Measurements from ENCODE around the gene MED13L.

MED13L gene

DNA sequence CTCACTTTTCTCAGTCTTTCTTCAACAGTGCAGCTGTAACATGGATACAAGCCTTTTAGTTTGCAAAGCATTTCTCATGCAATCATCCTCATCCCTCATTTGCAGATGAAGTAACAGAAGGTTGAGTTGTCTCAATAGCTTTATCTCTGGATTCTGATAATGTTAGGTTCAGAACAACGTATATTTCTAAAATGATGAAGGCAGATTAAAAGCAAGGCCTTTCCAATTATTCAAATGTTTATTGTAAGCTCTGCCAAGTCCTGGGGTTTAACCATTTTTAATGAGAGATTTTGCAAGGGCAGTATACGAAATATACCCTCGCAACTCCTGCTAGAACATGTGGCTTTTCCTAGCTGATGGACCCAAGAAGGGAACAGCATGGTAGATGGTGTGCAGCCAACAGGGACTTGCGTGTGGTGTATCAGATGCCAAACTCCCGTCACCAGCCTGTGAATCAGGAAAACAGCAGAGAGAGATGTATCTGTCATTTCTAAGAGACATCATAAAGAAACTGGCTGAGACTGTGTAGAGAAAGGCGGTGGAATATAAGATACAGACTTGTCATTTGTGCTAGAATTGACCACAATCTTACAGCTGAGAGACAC, 319.7 kb downstream of the MED13L start:
- DNase-seq: no peak

DNA sequence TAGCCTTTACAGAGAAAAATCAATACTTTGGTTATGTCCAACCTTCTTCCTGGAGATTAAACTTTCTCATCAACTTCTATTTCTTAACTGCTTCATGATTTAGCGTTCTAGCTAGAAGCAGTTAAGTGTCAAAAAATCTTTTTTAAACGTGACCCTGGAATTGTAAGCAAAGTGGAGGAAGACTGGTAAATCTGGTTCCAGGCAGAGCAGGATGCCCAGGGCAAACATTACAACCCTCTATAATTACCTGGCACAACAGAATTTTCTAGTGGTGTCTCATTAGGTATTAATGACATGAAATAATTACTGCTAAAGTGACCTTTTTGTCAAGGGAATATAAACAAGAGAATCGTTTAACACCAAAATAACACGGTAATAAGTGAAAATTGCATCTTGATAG, 320.8 kb downstream of the MED13L start:
- no peak for DNase-seq

DNA sequence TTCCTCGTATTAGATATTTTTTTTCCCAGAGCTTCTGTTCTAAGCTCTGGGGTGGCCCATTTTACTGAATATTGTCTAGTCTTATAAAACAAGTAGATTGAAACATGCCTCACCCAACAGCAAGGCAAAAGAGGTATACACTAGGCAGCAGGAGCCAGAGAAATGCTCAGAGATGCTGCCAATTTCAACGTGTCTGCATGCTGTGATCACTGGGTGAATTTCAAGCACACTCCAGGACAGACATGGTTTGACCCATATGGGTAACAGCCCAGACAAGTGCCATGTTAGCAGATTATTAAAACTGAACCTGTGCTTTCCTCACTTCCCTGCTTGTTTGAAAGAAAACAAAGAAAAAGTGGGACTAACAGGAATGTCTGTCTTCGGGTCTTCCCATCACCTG, 321.3 kb downstream of the MED13L start:
- no peak for DNase-seq

DNA sequence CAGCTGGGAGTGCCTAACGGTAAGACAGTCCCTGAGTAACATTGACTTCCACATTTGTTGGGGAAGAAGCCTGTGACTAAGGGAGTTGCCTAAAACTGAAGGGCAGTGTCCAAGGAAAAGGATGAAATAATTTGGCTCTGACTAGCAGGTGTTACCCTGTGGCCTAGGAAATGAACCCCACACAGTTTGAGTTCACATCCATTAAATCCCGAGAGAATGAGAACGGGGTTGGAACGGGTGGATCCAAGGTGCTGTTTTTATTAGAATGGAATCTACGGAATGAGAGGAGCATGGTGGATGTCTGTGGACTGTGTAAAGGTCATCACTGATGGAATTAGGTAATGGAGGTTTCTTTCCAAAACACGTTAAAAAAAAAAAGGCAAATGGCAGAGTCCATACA, 324.0 kb downstream of the MED13L start:
- DNase-seq: no peak

DNA sequence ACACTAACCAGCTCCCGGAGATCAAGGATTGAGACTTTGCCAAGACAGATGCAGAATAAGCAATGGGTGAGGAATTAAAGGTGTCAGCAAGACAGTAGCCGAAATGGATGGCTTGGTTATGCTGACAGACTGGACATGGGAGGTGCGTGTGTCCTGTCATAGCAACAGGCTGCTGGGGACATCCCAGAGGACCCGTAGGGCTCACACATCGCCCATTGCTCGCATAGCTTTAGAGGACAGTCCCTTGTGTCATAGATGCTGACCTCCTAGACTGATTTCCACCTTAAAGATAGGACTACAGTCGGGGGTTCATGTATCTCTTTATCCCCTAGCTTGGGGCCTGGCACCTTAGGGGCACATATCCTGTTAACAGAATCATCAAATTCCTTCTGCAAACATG, 324.5 kb downstream of the MED13L start:
- DNase-seq: no peak

DNA sequence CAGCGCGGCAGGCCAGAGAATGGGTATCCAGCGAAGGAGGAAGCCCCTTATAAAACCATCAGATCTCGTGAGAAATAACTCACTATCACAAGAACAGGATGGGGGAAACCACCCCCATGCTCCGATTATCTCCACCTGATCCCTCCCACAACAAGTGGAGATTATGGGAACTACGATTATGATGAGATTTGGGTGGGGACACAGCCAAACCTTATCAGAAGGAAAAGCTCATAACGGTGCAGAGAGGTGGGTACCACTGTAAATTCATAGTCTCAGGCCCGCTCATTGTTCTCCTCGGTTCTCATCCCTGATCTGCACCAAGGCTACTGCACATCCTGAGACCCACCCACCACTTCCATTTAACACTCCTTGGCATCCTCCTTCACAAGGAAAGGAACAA, 326.5 kb downstream of the MED13L start:
- no peak for DNase-seq

DNA sequence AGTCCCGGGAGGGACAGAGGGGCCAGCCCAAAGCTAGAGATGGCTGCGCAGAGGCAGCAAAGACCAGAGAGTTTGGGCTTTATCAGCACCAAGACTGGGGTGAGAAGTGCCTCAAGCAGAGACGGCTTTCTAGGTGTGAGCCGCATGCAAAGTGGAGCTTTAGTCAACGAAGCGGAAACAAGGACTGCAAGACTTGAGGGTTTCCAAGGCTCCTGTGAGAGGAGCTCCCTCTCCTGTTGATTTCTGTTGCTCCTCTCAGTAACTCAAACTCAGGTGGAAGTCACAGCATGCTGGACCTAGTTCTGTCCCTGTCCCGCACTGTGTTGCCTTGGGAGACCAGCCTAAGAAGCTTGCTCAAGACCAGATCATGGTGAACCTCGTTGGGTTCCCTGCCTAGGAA, 327.8 kb downstream of the MED13L start:
- no peak for DNase-seq

DNA sequence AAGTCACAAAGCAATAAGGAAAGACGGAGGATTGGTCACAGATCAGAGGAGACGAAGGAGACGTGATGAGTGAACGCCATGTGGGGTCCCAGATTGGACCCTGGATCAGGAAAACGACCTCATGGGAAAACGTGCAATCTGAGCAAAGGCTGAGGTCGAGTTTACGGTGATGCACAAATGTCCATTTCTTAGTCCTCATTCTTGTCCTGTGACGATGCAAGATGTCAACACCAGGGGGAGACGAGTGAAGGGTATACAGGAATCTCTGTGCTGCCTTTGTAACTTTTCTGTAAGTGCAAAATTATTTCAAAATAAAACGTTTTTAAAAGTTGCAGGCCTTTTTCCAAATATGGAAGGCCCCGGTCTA, 329.8 kb downstream of the MED13L start:
- no peak for DNase-seq

DNA sequence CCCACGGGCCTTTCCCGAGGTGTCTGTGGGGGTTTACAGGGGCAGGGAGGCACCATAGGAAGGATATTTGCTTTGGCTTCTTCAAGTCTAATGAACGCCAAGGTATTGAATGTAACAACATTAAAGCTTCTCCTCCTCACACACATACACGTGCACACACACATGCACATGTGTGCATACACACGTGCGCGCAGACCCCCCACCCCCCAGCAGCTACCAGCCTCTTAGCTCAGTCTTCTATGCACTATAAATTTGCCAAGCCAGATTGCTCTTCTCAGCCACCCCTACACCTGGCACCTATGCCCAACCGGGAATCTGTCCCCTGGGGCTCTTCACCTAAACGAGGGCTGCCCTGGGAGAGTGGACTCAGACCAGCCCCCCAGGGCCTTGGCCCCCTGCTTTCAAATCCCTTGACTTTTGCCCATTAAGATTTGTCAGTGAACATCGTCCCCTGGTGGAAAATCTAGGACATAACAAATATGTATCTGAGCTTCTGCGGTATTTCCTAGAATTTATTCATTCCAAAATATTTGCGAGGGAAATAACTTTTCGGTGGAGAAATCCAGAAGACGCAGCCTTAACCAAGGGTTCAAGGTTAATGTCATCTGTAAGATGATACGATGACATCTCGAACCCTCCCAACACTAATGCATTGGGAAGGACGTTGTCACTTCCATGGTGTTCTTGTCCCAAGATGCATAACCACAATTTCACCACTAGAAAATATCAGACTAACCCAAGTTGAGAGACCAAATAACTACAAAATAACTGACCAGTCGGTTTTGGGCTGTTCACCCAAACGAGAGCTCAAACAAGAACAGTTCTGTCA, 330.4 kb downstream of the MED13L start:
- DNase-seq: no peak

DNA sequence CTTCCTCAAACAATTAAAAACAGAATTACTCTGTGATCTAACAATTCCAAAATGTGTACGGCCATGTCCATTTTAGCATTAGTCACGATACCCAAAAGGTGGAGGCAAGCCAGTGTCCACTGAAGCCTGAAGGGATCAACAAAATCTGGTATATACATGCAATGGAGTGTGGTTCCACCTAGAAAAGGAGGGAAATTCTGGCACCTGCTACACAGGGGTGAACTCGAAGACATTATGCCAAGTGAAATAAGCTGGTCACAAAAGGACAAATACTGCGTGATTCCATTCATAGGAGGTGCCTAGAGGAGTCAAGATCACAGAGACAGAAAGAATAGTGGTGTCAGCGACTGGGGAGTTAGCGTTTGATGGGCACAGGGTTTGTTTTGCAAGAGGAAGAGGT, 331.4 kb downstream of the MED13L start:
- DNase-seq: no peak

DNA sequence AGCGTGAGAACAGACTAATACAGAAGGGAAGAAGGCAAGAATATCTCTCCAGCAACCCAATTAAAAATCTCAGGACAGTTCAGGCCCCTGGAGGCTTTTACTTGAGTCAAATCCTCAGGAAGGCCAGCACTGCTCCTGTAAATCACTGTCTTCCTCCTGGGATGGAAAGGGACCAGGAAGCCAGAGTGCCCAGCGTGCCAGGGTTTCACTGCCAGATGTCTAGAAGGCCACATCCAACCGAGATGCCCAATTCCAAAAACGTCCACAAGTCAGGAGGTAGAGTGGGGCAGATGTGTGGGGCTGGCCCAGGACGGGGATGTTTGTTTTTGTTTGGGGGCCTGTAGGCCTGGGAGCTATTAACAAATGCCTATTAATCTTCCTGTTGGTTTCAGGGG, 332.0 kb downstream of the MED13L start:
- DNase-seq: no peak

DNA sequence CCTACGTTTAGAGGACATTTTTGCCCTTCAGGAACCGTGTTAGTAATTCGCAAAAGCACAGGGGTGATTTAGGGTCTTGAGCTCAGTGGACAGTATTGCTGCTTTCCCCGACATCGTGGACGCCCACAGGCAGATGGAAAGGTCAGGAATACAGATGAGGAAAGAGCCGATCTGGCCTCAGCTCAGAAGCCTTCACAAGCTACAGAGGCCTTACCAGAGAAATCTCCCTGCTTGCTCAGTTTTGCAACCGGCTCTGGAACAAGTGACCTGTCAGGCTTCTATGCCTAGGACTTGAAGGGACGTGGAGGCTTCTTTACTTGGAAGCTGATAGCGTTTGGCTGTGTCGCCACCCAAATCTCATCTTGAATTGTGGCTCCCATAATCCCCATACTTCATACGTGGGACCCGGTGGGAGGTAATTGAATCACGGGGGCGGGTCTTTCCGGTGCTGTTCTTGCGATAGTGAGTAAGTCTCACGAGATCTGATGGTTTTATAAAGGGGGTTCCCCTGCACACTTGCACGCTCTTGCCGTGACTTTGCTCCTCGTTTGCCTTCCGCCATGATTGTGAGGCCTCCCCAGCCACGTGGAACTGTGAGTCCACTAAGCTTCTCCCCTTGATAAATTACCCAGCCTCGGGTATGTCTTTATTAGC, 332.5 kb downstream of the MED13L start:
- DNase-seq: no peak

DNA sequence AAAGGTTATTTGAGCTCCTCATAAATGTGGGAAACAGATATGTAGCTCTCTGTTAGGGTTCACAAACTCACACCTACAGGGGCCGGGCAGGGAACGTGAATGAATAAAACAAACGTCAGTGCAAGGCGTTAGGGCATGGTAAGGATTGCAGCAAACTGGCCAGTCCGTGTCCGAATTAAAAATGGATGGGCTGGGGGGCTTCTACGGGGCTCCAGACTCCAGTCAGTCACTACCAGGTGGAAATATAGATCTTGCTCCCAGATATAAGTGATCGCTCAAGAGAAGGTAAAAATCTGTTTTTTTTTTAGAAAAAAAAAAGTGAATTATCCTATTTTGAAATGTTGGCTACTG, 333.1 kb downstream of the MED13L start:
- DNase-seq: no peak

DNA sequence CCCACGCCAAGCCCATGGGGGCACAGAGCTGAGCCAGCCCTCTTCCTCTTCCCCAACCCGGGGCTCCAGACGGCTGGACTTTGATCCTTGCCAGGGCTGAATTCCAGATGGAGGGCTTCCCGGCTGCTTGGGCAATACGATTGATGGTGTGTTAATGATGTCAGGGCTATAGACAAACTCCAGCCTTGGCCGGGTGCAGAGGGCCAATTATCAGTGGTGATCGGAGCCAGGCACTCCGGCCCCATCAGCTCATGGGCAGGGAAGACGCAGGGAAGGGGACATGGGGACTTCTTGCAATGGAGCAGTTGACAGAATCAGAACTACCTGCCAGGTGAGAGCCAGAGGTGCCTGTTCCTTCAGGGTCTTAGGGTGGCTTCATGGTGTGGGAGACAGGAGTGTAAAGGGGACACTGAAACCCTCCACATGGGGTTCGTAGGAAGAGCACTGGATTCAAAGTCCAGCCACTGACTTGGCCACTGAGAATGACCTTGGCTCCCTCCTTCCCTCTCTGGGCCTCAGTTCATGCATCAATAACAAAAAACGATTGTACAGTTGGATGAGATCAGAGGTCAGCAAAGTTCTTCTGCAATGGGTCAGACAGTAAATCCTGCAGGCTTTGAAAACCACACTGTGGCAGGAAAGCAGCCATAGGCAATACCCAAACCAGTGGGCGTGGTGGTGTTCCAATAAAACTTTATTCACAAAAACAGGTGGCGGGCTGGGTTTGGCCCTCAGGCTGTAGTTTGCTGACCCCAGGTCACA, 333.7 kb downstream of the MED13L start:
- DNase-seq: no peak

DNA sequence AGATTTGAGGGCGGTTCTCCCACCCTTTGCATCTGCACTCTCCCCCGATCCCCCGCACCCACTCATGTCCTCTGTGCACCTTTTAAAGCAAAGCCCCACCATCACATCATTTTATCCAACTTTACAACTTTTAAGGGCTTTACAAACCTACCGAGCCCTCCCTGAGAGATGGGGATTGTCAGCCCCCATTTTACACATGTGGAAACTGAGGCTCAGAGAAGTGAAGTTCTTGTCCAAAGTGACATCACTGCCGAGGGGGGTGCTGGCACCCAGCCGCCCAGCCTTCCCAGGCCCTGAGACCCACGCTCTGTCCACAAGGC, 334.2 kb downstream of the MED13L start:
- no peak for DNase-seq

DNA sequence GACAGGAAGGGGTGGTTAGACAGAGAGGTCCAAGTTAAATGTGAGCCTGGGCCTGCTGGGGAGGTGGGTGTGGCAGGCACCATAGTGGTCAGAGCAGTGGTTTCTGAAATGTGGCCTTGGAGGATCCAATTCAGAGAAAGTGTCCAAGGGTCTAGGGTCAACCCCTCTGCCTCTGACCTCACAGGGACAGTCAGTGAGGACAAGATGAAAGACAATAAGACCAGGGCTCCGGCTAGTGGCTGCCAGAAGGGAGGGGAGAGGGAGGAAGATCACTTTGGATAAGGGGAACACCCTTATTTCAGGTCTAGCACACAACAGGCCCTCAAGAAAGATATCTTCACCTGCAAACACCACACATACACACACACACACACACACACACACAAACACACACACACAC, 335.1 kb downstream of the MED13L start:
- DNase-seq: no peak

DNA sequence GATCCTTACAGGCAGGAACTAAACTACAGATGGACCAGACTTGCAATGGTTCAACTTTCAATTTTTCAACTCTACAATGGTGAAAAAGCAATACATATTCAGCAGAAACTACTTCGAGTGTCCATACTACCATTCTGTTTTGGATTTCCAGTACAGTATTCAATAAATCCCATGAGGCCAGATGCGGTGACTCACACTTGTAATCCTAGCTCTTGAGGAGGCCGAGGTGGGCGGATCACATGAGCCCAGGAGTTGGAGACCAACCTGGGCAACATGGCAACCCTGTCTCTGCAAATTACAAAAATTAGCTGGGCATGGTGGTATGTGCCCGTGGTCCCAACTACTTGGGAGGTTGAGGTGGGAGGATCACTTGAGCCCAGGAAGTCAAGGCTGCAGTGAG, 336.1 kb downstream of the MED13L start:
- no peak for DNase-seq

DNA sequence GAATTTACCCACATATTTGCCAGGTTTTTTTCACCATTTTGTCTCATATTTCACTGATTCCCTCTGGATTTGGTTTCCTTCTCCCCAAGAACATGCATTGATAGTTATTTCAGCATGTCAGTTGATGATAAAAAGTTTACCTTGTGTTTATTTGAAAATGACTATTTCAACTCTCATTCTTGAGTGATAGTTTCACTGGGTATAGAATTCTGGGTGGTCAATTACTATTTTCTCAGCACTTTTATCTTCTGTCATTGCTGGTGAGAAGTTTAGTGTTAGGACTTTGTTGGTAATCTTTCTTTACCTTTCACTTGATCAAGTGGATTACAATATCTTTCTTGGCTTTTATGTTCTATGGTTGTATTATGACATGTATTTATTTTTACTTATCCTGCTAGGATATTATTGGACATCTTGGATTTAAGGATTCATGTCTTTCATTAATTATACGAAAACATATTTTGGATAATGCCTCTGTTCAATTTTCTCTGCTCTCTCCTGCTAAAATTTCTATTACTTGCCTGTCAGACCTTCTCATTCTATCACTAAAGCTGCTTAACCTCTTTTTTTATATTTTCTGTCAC, 338.6 kb downstream of the MED13L start:
- DNase-seq: no peak

DNA sequence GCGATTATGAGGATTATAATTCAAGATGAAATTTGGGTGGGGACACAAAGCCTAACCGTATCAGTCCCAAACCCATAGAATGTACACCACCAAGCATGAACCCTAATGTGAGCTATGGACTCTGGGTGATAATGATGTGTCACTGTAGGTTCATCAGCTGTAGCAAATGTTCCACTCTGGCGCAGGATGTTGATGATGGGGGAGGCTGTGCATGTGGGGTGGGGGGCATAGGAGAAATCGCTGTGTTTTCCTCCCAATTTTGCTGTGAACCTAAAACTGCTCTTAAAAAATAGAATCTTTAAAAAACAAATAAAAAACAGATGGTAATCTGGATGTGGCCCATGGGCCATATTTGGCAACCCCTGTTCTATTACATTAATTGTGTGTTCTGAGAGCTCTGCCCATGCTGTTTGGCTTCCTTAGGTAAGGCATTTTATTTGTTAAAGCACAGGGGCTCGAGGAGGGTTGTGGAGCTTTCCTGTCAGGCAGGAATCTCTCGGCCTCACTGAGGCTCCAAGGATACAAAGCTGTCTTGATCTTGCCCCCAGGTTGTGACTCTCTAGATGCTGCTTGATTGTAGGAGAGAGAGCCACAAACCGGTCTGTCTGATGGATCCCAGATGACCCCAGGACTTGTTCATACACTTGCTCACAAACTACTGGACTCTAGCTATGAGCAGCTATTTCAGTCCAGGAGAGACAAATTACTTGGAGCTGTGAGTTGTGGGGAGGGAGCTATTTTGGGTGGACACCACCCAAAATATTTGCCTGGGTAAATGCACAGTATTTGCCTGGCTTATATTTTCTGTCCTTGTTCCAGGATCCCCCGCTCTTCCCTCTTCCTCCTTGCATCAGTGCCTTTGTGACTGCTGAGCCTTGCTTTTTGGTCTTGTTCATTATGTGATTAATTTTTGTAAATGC, 340.2 kb downstream of the MED13L start:
- DNase-seq: no peak

DNA sequence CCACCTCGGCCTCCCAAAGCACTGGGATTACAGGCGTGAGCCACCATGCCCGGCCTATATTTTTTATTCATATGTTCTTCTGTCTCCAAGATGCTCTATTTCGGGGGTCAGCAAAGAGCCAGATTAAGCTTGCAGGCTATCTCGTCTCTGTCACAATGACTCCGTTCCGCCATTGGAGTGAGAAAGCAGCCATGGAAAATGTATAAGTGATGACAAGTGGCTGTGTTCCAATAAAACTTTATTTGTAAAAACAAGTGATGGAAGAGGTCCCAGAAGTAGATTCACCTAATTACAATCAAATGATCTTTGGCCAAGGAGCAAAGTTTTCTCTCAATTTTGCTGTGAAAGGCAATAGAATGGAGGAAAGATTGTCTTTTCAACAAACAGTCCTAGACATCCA, 342.6 kb downstream of the MED13L start:
- DNase-seq: no peak

DNA sequence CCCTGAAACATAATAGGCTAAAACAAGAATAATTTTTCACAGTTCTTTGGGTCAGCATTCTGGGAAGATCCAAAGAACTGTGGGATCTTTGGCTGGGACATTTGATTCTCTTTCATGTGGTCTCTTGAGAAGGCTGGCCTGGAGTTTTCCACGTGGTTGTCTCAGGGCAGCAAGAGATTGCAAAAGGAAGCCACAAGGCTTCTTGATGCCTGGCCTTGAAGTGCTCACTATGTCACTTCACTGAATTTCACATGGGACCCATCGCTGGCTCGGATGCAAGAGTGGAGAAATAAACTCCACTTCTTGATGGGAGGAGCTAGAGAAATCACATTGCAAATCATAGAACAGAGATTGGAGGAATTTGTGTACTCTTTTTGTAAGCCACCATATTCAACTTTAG, 343.4 kb downstream of the MED13L start:
- DNase-seq: no peak

DNA sequence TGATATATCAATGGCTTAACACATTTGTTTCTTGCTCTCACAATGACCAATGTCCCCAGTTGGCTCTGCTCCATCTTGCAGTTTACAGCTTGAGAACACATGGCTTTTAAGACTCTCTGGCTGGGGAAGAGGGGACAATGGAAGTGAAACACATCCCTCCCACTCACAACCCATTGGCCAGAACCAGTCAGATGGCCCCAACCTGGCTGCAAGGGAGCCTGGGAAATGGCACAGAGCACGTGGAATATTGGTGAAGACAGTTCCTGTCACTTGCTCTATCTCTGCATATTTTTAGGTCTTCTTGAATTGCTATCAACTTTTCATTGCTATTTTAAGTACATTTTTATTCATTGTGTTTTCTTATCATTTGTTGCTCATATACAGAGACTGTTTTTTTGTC, 345.4 kb downstream of the MED13L start:
- DNase-seq: no peak

DNA sequence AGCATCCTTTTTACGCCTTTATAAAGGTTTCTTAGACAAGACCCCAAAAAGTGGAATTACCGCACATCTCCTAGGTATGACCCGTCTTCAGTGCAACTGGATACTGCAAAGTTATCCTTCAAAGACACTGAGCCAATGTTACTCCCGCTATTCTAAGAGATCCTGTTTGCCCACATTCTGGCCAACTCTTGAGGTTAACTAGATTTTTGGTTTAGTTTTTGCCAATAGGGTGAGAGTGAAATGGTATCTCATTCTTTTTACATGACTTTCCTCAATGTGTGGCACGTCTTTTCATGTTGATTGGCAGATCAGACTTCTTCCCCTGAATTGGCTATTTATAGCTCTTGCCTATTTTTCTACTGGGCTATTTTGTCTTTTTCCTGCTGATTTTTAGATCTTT, 347.2 kb downstream of the MED13L start:
- no peak for DNase-seq

Measured in NCI-H524 treated with DMSO at 0.1 percent for 48 hours (cell line).